GM21367 (cell line): ENCODE measurements around the gene ITM2C.

Source experiments
- ATAC-seq: cut with Tn5 transposase; IDR thresholded peaks from one replicate; pipeline ENCODE4 v1.9.1; 2021; ENCODE audit not compliant: unreplicated experiment

The ITM2C gene

DNA sequence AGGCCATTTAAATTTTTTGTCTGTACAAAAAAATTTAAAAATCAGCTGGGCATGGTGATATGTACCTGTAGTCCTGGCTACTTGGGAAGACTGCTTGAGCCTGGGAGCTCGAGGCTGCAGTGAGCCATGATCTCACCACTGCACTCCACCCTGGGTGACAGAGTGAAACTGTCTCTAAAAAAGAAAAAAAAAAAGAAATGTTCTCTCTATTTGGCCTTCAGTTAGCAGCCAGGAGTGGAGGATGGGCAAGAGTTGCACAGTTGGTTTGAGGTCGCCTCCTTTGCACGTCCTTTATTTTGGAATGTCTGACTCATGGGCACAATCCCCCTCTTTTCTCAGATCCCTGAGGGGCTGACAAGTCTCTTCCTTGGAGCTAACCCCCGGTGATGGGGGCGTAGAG lies 26.3 kb downstream of the ITM2C start:
- ATAC-seq, result no peak

DNA sequence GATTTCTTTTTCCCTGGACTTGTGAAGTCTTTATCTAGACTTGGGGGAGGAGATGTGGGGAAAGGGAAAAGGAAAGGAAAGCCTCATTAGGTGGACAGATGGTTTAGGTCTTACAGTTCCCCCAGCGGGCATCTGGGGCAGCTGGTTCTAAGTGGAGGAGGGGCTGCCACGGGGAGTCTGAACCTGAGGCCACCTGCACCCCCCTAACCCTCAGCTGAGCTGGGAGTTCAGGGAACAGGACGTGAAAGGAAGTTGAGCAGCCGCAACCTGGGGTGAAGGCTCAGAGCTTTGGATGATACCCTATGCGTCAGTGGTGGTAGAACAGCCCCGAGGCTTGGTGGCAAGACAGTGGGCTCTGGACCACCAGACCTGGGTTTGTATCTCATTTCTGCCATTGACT lies 26.8 kb downstream of the ITM2C start:
- no peak for ATAC-seq

DNA sequence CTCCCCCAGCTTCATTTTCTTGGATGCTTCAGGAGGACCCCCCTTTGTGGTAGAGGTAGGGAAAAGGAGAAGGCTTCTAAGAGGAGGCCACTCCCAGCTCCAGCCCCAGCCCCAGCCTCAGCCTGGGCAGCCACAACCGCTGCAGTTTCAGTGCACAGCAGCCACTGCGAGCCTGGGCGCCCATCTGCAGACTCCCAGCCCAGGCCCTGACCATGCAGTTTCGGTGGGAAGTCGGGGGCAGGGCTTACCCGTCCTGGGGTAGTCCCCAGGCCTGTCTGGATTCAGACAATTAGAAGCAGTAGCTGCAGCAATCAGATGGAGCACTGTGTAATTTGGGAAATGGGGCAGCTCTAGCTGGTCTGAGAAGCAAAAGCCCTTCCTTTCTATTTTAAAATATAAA lies 28.6 kb downstream of the ITM2C start:
- ATAC-seq, result no peak

DNA sequence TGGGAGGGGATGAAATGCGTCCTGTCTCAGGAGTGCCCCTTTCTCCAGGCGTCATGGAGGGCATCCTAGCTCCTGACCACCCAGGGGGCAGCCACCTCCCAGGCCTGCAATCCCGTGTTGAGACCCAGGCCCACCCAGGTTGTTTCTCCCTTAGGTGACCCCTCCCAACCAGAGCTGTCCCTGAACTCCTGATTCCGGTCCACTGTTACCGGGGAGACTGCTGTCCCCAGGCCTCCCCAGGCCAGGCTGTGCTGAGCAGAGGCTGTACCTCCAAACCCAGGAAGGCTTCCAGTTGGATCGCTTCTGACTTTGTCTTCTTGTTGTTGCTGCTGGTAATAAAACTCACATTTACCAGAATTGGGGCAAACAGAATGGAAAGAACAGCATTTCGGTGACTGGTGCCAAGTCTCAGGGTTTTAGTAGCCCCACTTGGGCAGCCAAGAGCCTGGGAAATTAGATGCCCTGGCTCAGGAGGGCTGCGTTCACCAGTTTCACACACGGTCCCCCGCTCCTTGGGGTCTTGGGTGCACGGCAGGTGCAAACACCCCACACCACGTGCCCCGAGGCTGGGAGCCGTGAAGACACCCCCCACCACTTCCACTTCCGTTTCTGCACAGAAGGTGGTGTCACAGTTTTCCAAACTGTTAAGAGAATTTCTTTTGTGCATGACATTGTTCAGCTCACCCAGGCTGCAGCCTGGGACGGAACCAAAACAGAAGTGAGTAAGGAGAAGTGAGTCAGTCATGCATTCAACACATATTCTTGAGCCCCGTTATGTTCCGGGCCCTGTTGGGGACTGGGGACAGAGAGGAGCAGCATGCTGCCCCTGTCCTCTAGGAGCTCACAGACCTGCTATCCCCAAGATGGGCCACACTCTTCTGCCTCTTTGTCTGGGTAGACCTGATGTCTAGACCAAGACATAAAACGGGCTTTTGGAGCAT lies 29.4 kb downstream of the ITM2C start:
- peak; percentile 60 for ATAC-seq

DNA sequence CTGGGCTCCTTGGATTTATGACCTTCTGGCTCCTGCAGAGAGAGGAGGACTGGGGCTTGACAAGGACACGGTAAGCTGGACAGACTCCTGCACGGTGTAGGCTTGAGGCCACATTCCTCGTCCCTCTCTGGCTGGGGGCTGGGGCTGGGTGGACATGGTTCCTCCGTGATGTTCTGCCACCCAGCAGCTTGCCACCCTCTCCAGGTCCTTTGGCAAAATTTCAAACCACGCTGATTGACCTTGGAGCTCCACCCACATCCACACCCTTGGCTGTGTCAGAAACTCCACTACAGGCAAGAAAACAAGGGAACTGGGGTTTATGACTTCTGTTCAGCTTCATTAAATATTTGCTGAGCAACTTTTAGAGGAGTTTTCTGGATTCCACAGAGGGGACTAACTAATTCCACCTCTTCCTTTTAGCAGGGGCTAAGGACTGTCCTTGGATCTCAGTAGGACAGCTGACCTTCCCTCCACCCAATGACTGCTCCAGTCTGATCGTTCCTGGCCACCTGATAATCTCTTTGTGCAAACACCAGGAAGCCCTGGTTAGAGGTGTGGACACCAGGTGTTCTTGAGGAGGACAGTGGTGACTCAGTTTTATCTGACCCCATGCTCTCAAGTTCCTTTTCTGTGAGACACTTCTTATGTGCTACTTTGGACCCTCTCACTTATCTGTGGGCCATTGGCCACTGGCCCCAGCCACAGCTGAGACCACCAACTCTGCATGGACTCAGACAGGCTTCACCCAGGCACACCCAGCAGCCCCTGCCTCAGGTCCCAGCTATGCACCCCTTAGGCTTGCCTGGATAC lies 31.0 kb downstream of the ITM2C start:
- no peak for ATAC-seq

DNA sequence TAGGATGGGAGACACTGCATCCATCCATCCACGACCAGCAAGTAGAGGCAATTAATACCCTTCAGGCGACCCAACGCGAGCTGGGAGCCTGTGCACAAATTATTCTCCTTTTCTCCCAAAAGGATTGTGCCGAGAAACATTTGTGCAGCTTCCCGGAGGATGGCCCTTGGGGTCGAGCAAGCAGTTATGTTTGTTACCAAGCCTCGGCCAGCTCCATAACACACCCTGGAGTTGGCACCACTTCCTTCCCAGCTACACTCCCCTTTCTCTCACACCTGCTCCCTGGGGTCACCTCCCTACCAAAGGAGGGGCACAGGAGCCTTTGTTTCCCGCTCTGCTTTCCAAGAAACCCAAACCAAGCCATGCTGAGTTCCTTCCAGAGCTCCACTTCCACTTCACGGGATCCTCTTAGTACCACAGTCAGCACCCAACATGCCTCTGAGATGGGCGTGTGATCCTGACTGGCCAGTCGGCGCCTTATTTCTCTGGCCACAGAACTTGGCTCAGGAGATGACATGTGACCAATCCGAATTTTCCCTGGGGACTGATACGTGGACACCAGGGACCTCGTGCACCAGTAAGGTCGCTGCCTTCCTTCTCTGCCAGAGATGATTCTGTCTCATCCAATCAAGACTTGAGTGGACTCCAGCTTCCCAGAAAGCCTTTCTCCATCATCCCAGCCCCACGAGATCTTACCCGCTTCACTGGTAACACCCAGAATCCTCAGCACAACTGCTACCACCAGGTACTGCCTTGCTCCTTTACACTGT lies 31.8 kb downstream of the ITM2C start:
- ATAC-seq, result no peak

DNA sequence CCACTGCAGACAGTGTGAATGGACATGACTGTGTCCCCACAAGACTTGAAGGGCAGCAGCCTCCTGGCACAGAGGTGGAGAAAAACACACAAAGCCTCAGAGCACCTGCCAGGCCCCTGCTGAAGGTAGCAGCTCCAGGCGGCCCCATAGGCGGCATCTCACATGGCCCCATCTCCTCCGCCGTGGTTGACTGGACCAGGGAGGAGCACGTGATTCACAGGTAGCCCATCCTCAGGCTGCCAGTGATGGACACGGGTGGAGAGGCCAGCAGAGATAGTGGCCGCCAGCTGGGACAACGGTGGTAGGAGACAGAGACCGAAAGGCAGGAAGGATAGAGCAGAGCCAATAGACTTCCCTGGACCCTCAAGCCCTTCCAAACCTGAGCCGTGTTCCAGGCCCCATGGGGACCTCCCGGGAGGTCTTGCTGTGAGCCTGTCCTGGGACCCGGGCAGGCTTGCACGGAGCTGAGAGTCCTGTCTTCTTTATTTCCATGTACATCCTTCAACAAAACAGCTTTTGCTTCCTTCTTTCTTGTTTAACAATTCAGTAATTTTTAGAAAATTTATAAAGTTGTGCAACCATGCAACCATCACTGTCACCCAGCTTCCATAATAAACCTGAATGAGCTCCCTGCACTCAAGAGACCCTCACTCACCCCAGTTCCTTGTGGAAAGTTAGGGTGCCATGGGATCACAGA lies 33.4 kb downstream of the ITM2C start:
- ATAC-seq, result no peak

DNA sequence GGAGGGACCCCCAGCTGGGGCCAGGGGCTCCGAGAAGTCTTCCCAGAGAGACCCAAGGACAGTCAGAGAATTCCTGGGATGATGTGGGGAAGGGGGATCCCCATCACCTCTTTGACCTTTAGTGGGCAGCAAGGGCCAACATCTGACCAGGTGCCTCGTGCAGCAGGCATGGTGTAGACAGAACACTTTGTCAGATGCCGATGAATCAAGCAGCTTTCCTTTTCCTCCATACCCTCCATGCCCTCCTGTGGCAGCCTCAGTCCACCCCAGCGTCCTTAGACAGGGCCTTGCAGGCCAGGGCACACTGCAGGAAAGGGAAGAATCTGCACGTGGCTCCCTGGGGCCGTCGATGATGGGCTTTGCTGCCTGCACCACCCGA lies 34.0 kb downstream of the ITM2C start:
- ATAC-seq, result no peak

DNA sequence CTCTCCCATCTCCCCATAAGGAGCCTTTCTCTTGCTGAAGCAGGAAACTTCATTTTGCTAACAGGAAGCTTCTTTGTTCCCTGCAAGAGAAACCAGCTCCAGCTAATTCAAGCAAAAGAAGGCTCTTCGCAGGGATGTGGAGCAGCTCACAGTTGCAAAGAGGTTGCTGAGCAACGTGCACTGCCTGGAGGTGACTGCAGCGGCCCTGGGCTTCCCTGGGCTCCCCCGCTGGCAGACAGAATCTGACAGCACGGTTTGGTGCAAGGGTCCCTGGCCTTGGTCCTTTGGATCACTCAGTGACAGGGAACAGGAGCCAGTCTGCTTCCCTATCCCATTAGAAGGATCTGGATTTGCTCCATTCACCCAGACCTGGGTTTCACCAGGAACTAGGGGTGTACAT lies 34.5 kb downstream of the ITM2C start:
- ATAC-seq, result no peak

DNA sequence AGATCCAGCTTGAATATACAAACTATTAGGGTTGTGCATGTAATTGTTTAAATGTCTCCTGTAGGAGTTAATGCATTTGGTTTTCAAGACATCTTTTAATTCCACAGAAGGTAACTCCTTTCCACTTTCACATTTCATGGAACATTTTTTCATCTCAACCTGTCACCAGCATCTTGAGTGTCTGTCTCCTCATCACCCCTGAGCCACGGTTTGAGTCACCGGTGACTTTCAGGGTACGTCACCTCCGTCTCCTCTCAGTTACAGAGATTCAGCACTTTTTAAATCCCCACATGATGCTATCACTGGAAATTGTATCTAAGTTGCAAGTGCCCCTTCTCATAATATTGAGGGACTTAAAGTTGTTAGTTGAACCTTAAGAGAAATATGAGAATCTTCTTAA lies 35.0 kb downstream of the ITM2C start:
- no peak for ATAC-seq

DNA sequence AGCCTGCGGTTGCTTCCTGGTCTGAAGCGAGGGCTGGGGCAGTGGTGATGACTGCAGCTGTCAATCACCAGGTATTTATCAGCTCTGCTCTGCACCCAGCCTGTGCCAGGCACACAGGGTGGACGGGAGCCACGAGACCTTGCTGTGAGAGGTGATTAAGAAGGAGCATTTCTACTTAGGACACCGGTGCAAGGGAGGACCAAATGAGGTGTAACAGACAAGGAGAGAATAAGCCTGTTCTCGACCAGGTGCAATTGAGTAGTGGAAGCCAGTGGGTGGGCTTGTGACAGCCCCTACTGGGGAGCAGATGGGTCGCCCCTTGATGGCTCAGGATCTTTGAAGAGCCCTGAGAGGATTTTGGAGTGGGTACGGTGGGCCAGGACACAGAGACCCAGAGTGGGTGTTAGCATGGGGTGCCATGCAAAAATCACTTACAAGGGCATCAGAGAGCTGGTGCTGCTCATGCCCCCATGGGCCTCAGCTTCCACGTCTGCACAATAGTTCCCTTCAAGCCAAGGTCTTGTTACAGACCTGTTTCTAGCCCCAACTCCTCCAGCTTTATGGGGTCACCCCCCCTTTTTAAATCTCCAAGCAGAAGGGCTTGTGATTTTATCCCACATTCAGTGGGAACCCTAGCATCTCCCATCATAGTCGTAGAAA lies 35.7 kb downstream of the ITM2C start:
- no peak for ATAC-seq

DNA sequence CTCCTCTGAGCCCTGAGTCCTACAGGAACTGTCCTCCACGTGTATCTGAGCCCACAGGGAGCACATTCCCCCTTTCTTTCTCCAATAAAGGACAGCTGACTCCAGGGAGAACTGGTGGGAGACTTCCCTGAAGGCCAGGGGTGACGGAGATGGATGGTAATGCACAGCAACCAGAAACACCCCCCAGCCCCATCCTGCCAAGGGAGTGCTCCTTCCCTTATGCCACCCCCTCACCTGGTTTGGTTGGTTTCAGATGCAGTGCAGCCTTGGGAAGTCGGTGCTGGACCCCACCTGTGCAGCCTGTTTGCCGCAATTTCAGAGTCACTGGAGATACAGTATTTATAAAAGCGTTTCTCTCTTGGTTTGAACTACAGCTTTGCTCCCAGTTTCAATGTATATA lies 36.3 kb downstream of the ITM2C start:
- ATAC-seq, result no peak

DNA sequence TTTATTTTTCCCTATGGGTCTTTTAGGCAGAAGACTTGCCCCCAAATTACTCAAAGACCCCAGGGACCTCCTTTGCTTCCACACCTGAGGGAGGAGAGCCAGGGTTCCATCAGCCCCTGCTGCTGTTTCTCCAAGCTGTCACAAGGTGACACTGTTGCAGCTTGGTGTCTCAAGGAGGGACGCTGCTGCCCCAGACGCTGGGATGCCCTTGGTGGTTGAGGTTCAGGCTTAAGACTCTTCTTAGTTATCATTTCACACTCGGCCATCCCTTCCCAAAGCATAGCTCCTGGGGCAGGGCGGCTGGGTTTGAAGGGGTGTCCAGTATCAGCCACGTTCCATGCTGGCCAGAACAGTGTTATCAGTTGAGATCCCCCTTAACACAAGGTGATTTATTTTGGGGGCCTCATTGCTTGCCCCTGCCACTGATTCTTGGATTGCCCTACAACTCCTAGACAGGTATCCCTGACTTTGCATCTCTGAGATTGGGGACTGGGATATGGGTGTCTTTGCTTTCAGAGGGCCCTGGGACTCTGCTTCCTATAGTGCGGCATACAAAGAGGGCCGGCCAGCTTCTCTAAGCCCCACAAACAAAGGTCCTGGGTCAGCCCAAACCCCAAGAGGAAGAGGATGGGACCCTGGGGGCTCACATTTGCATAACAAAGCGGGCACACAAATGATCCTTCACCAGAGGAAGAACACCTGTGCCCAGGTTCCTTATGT lies 37.6 kb downstream of the ITM2C start:
- peak; percentile 71 for ATAC-seq

DNA sequence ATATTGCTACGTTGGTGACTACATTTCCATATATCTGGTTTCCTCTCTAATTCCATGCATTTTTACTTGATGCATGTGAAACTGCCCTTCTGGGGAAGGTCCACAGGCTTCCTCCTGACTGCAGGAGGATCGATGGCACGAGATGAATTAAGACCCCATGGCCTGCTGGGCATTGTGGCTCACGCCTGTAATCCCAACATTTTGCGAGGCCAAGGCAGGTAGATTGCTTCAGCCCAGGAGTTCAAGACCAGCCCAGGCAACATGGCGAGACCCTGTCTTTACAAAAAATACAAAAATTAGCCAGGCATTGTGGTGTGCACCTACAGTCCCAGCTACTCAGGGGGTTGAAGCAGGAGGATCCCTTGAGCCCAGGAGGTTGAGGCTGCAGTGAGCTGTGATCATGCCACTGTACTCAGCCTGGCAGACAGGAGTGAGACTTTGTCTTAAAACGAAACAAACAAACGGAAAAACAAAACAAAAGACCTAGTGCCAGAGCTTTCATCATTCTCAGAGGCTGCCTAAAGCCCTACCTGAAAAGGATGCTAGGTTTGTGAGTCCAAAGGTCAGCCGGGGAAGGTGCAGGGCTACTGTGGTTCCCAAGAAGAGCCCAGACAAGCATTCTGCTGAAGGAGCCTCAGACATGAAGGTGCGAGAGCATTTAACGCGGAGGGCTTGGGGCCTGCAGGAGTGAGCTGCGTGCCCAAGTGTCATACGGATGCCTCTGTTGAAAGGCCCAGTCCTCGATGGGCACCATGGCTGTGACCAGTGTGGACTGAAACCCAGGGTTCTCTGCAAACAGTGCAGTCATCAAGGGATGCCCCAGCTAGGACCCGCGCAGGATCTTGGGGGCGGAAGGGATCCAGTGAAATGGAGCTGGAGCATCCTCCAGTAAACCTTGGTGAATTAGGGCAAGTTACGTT lies 38.7 kb downstream of the ITM2C start:
- no peak for ATAC-seq

DNA sequence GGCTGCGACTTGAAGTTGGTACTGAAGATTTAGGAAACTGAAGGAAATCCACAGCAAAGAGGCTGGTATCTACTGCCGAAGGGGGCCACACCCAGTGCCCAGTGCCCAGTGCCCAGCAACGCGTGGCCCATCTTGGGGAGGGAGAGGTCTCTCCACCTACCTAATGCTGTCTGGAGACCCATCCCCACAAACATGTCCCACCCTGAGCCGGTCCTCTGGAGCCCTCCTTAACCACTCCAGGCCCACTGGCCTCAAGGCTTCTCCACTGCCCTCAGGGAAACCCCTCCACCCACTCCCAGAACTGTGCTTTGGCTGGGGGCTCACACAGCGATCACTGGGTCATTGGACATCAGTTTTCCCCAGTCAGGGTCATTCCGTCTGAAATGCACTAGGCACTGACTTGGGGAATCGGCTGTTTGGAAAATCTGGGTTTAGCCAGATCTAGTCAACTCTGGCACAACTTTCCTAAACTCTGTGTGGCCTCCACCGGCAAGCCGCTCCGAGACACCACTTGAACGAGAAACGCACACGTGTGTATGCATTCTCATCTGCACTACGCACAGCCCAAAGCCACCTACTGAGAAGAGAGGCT lies 40.2 kb downstream of the ITM2C start:
- ATAC-seq, result no peak

DNA sequence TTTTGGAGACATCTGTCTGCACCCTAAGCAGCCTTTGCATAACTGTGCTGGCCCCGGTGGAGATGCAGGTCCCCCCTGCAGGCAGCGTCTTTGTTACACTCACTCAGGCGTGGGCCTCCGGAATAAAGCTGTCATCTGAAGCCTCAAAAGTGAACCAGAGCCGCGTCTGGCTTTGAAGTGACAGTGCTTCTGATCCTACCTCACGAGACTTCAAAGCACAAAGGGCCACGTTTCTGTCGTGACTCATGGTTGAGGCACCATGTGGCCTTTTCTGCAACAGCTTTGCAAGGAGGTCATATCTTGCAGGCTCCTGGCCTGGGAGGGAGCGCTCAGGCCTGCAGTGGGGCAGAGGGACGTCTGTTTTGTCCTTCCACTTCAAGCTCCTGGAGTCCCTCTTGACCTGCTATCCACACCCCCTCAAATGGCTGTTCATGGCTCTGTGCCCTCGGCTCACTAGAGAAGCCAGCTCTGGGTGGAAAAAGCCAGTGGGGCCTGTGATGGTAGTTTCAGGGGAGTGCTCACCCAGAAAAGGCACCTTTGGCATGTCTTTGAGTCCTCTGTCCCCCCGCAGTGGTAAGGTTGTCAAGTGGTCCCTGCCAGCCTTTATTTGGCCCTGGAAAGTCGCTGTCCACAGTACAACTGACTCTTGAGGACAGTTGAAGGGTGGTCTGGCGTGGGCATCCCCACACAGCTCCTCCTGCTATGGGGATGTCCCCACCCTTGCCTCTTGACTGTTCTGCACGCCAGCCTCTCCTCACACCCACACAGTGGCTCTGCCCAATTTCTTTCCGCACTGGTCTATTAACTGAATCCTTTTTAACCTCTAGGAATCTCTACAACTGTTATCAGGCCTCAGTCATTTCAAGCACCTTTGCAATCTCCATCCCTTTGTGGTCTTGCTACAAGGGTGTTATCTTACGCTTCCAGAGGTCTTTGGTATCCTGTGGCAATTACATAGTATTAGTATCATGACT lies 41.0 kb downstream of the ITM2C start:
- no peak for ATAC-seq
